HepG2 (cell line): Measurements from ENCODE around the gene FAM24A. TPM values are rescaled to one million over a fixed set of nuclear protein-coding genes. Genes with fewer than 3 reads are reported as not detected.

Source experiments
- CHD4 ChIP-seq: fragments of 200-600 bp; sonication (generic); IDR thresholded peaks from 2 replicates; pipeline ENCODE4 v1.7.0; 2017; ENCODE audit warnings: mild to moderate bottlenecking, low read length, borderline replicate concordance
- CSRNP2 ChIP-seq: sonication (generic); formaldehyde crosslinking; conservative IDR thresholded peaks from 2 replicates; pipeline ENCODE4 v1.8.0; 2022; ENCODE audit warnings: low read depth, missing genetic modification reagents
- HNF4G ChIP-seq, 2 experiments: sonication (generic) in 1 of 2; formaldehyde crosslinking in 1 of 2; IDR thresholded peaks; 2 replicates each; pipeline versions ENCODE4 v1.4.0 to v1.6.1; 2011 to 2020; ENCODE audit warnings: borderline replicate concordance in 2 of 2, low read depth in 2 of 2, mild to moderate bottlenecking in 2 of 2, low read length in 1 of 2, missing genetic modification reagents in 1 of 2, moderate library complexity in 1 of 2
- HOXA5 ChIP-seq: sonication (generic); formaldehyde crosslinking; IDR thresholded peaks from 2 replicates; pipeline ENCODE4 v1.4.0; 2020; ENCODE audit warnings: missing genetic modification reagents
- ISL2 ChIP-seq: sonication (generic); formaldehyde crosslinking; IDR thresholded peaks from 2 replicates; pipeline ENCODE4 v1.5.0; 2020; ENCODE audit warnings: missing genetic modification reagents
- JARID2 ChIP-seq: sonication (generic); formaldehyde crosslinking; IDR thresholded peaks from 2 replicates; pipeline ENCODE4 v1.8.1; 2023; ENCODE audit warnings: missing genetic modification reagents, inconsistent platforms; ENCODE audit not compliant: insufficient replicate concordance
- KAT8 ChIP-seq: IDR thresholded peaks from 2 replicates; pipeline ENCODE4 v1.6.1; 2016; ENCODE audit warnings: missing genetic modification reagents, missing compliant biosample characterization
- MXD1 ChIP-seq: sonication (generic); formaldehyde crosslinking; IDR thresholded peaks from 2 replicates; pipeline ENCODE4 v1.4.0; 2020; ENCODE audit warnings: mild to moderate bottlenecking, missing genetic modification reagents
- PAF1 ChIP-seq: IDR thresholded peaks from 2 replicates; pipeline ENCODE4 v1.6.1; 2016; ENCODE audit warnings: missing genetic modification reagents, missing compliant biosample characterization
- PHF5A ChIP-seq: IDR thresholded peaks from one replicate; pipeline ENCODE4 v1.6.1; 2018; ENCODE audit warnings: low read depth, missing genetic modification reagents; ENCODE audit not compliant: unreplicated experiment
- SKI ChIP-seq: fragments of 450-650 bp; IDR thresholded peaks from one replicate; pipeline ENCODE4 v1.6.1; 2018; ENCODE audit warnings: mild to moderate bottlenecking; ENCODE audit not compliant: partially characterized antibody
- TBX3 ChIP-seq: fragments of 450-650 bp; IDR thresholded peaks from 2 replicates; pipeline ENCODE4 v1.6.1; 2017; ENCODE audit warnings: antibody characterized with exemption, mild to moderate bottlenecking, inconsistent platforms, borderline replicate concordance
- YEATS4 ChIP-seq: sonication (generic); formaldehyde crosslinking; IDR thresholded peaks from 2 replicates; pipeline ENCODE4 v1.4.0; 2020; ENCODE audit warnings: missing genetic modification reagents, borderline replicate concordance
- ZMYM4 ChIP-seq: sonication (generic); formaldehyde crosslinking; IDR thresholded peaks from 2 replicates; pipeline ENCODE4 v1.8.1; 2023; ENCODE audit warnings: mild to moderate bottlenecking, missing genetic modification reagents
- ZNF264 ChIP-seq: sonication (generic); formaldehyde crosslinking; IDR thresholded peaks from 2 replicates; pipeline ENCODE4 v1.4.0; 2020; ENCODE audit warnings: missing genetic modification reagents
- ZNF44 ChIP-seq: sonication (generic); formaldehyde crosslinking; IDR thresholded peaks from 2 replicates; pipeline ENCODE4 v1.5.1; 2020; ENCODE audit warnings: mild to moderate bottlenecking, missing genetic modification reagents
- ZNF646 ChIP-seq: sonication (generic); formaldehyde crosslinking; IDR thresholded peaks from 2 replicates; pipeline ENCODE4 v1.9.0; 2021; ENCODE audit warnings: mild to moderate bottlenecking, missing genetic modification reagents
- ZNF746 ChIP-seq: sonication (generic); formaldehyde crosslinking; IDR thresholded peaks from 2 replicates; pipeline ENCODE4 v1.8.0; 2022; ENCODE audit warnings: mild to moderate bottlenecking, missing genetic modification reagents
- ZNF770 ChIP-seq: sonication (generic); formaldehyde crosslinking; IDR thresholded peaks from 2 replicates; pipeline ENCODE4 v1.5.0; 2020; ENCODE audit warnings: mild to moderate bottlenecking, missing genetic modification reagents
- ZNF788 ChIP-seq: sonication (generic); formaldehyde crosslinking; IDR thresholded peaks from 2 replicates; pipeline ENCODE4 v1.5.0; 2020; ENCODE audit warnings: mild to moderate bottlenecking, missing genetic modification reagents, borderline replicate concordance
- polyA plus RNA-seq, 8 experiments: library from polyadenylated mRNA; depleted of rRNA in 3 of 8; stranded (reverse) in 7 of 8; unstranded in 1 of 8; fragments of >200 nt; fragmentation: Illumina TruSeq in 4 of 8; extraction: Trizol in 4 of 8; gene quantifications; 2 replicates each; pipeline versions ENCODE4 v1.2.1 to v1.2.3, GENCODE V29; 2011 to 2016; ENCODE audit warnings: low read depth in 4 of 8, missing spikeins in 1 of 8, mixed read lengths in 1 of 8; ENCODE audit not compliant: insufficient read depth in 1 of 8
- total RNA-seq, 5 experiments: library from RNA; depleted of rRNA; stranded (reverse); fragments of >200 nt; fragmentation: Illumina TruSeq; extraction: Trizol; gene quantifications; 2 replicates each; pipeline ENCODE4 v1.2.3, GENCODE V29; 2016; ENCODE audit warnings: low read depth in 1 of 5

The FAM24A gene
- total and polyA plus RNA-seq, 2 of the 13 experiments (the other 11 are each of a cell fraction or from before 2014, with no cell fraction given), result not detected

- TF ChIP-seq CSRNP2 (CRISPR knock-in tag), result peak; percentile 99
- no peak for TF ChIP-seq CHD4
- TF ChIP-seq SKI, result no peak
- TF ChIP-seq ZMYM4, result peak; percentile 97
- TF ChIP-seq ZNF646 (CRISPR knock-in tag), result peak; percentile 90
- peak; percentile 100 for TF ChIP-seq JARID2 (CRISPR knock-in tag)
- TF ChIP-seq MXD1 (CRISPR knock-in tag), result peak; percentile 100
- peak; percentile 96 for TF ChIP-seq KAT8 (CRISPR knock-in tag)
- peak; percentile 100 for TF ChIP-seq HOXA5 (CRISPR knock-in tag)
- TF ChIP-seq YEATS4 (CRISPR knock-in tag), result peak; percentile 98
- TF ChIP-seq ZNF770 (CRISPR knock-in tag), result peak; percentile 81
- no peak for TF ChIP-seq TBX3
- TF ChIP-seq ISL2 (CRISPR knock-in tag), result peak; percentile 97
- peak; percentile 99 for TF ChIP-seq ZNF788 (CRISPR knock-in tag)
- peak; percentile 95 for TF ChIP-seq PAF1
- TF ChIP-seq ZNF264, result peak; percentile 100
- peak; percentile 100 for TF ChIP-seq ZNF44
- peak; percentile 97 for TF ChIP-seq ZNF746 (CRISPR knock-in tag)
- peak; percentile 99 for TF ChIP-seq PHF5A
- TF ChIP-seq HNF4G (IDR thresholded peaks at IDR 0.05; ENCODE audit: borderline replicate concordance, low read depth, low read length), result no peak
- TF ChIP-seq HNF4G (CRISPR knock-in tag; IDR thresholded peaks at IDR 0.05; ENCODE audit: borderline replicate concordance, low read depth), result peak; percentile 92
Measured at GRCh38 chr10:122911889-122912484, 1.6 kb downstream of the FAM24A start (continued).
